HG03159 (cell line): ENCODE data around the gene FITM1.
A peak's percentile ranks its signal among the peaks of the same experiment; 100 is the strongest.

Experiments used
- ATAC-seq: cut with Tn5 transposase; IDR thresholded peaks from one replicate; pipeline ENCODE4 v1.9.1; 2021; ENCODE audit warnings: mild to moderate bottlenecking, moderate library complexity; ENCODE audit not compliant: unreplicated experiment

FITM1 gene

DNA sequence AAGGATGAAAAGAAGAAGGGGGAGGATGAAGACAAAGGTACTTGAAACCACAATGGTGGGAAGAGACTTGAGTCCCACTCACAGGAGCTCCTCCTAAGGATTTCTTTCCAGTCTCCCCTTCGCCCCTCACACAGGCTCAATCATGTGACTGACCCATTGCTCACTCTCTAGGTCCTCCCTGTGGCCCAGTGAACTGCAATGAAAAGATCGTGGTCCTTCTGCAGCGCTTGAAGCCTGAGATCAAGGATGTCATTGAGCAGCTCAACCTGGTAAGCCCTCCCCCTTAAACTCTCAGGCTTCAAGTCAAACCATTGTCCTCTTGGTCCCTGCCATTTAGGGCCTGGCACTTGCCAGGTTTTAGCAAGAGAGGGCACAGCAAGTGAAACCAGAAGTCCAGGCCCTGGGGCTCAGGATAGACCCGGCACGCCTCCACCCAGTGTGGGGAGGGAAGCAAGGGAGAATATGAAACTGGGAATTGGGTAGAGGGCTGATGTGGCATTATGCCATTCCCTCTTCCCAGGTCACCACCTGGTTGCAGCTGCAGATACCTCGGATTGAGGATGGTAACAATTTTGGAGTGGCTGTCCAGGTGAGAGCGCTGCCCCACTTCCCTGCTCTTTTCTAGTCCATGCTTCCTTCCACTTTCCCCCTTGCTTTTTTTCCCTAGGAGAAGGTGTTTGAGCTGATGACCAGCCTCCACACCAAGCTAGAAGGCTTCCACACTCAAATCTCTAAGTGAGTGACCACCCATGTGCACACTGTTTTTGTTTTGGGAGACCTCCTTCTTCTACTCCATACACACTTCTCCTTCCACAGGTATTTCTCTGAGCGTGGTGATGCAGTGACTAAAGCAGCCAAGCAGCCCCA lies 7.3 kb downstream of the FITM1 start:
- ATAC-seq: no peak

DNA sequence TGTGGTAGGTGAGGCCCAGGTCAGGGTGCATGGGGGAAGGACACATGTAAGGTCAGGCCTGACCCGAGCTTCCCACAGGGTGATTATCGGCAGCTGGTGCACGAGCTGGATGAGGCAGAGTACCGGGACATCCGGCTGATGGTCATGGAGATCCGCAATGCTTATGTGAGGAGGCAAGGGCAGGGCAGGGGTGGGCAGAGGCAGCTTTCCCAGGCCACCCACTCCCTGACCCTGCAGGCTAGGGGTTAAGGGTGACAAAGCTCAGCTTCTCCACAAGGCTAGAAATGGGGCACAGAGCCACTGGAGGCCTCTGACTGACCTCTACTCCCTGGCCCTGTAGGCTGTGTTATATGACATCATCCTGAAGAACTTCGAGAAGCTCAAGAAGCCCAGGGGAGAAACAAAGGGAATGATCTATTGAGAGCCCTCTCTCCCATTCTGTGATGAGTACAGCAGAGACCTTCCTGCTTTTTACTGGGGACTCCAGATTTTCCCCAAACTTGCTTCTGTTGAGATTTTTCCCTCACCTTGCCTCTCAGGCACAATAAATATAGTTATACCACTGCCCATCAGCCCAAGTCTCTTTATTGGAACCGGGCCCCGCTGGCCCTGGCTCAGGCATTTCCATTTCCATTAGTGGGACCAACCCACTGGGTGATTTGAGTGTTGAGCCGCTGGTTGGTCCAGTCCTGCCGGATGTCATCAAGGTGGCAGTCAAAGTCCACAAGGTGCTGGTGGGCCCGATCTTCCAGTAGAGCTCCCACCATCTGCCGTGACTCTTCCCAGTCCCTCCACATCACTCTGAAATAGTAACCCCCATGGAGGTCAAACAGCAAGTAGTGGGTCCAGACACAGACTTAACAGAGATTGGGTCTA lies 8.2 kb downstream of the FITM1 start:
- no peak for ATAC-seq

DNA sequence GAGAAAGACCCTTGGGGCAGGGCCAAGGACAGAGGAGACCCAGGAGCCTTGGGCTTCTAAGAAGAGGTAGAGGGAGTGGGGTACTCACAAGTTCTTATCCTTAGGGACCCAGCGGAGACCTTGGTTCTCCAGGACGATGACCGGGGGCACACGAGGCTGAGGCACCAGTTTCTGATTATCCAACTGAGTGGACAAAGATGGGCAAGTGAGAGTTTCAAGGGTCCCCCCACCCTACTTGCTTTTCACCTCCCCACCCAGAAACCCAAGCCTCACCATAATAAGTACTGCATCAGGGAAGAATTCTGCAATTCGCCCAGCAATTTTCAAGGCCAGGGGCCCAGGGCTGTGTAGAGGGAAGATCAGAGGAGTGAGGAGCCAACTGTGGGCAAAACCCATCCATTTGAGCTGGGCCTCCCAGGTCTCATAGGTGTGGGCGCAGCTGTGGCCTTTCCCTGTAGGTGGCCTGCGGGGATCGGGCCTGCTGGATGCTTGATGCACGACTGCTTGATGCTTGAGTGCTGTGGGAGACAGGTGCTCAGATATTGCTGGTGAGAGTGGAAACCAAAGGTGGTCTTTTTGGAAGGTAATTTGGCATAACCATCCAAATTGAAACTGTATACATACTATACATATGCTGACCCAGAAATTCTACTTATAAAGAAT lies 8.9 kb downstream of the FITM1 start:
- ATAC-seq: no peak

DNA sequence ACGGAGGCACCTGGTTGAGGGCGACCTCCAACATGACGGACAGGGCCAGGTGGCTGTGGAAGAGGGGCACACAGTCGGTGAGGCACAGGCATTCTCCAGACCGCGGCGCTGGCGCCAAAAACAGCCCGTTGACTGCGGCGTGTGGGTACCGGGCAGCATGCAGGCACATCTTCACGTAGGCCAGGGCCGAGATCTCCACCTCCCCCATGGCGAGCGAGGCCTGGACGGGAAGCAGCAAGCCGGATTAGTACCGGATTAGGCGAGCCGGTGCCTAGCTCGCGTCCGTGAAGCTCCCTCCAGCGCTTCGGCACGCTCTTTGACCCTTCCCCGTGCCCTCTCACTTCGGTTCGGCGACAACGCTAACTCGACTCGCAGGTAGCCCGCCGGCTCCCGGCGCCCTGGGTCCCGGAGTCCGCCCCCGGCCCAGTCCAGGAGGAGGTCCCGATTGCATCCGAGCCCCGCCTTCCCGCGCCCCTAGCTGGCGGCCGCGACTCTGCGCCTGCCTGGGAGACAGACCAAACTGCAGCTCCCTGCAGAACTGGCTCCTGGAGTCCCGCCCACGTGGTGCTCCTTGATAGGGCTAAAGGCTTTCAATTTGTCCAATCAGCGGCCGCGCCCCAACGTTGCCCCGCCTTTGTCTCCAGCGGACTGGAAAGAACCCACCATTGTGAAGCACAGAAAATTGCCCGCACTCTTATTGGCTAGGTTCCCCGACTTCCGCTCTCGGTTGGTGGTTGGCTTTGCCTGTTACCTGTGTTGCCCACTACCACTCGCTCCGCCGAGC lies 10.8 kb downstream of the FITM1 start, which contains the start of gene EMC9:
Gene EMC9, minus strand, starts transcription at position 495 of the 784 bp plus-strand sequence. Its CDS starts 287 bp downstream, at position 208.
- peak; percentile 77 for ATAC-seq

DNA sequence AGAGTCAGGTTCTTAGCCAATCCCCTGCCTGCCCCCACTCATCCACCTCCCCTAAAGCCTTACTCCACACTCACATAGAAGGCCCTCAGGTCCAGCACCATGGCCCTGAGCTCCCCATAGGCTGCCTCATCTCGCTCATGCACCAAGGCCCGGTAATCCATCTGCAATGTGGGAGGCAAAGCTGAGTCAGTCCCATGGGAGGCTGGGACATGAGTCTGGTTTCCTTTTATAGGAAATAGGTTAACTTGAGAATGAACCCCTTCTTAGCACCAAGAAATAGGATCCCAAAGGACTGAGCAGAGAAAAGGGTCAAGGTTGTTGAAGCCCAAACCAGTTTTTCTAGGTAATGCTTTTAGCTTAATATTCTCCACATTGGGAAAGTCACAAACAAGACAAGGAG lies 13.1 kb downstream of the FITM1 start:
- ATAC-seq: no peak

- no peak for ATAC-seq
These were observed 14.0 kb downstream of the FITM1 start for GRCh38 chr14:24144451-24144850.

- no peak for ATAC-seq
These were observed 14.8 kb downstream of the FITM1 start for GRCh38 chr14:24145219-24145618.

GRCh38 chr14:24145690-24146452 lies 15.4 kb downstream of the FITM1 start:
- ATAC-seq: no peak

DNA sequence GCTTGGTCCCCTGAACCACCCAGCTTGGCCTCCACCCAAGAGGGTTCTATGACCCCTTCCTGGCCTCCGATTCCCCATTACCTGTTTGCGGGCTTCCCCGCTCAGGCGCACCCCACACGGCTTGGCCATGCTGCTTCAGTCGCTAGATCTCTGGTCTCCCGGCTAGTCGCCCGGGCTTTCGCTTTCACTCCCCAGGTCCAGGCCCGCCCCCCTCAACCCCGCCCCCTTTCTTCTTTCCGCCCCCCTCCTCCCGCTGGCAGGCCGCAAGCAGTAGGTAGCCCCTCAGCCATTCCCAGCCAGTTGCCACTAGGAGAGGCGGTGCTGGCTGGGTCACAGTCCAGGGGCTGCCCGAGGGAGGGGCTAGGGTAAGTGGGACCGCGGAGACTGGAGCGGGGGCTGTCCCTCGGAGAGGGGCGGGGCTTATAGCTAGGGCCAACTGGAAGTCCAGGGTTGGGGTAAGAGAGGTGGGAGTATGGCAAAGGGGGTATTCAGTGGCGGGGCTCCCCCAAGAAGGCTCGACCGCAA lies 16.1 kb downstream of the FITM1 start, which contains the start of gene PSME2:
Gene PSME2, minus strand, starts transcription at position 158 of the 525 bp plus-strand sequence. Its CDS starts 29 bp downstream, at position 129.
- ATAC-seq: peak; percentile 48

- peak; percentile 82 for ATAC-seq
These were observed 16.7 kb downstream of the FITM1 start, which contains the start of gene RNF31 for GRCh38 chr14:24146978-24147760. TSS of gene RNF31 (plus strand) at chr14:24147498. CDS start at chr14:24147699, 201 bp downstream.

- no peak for ATAC-seq
These were observed 17.4 kb downstream of the FITM1 start for GRCh38 chr14:24147761-24148428.

GRCh38 chr14:24149302-24149969 lies 19.0 kb downstream of the FITM1 start:
- ATAC-seq: no peak

- ATAC-seq: no peak
These were observed 19.6 kb downstream of the FITM1 start for GRCh38 chr14:24150061-24150460.

GRCh38 chr14:24150567-24150966 lies 20.1 kb downstream of the FITM1 start:
- ATAC-seq: no peak

DNA sequence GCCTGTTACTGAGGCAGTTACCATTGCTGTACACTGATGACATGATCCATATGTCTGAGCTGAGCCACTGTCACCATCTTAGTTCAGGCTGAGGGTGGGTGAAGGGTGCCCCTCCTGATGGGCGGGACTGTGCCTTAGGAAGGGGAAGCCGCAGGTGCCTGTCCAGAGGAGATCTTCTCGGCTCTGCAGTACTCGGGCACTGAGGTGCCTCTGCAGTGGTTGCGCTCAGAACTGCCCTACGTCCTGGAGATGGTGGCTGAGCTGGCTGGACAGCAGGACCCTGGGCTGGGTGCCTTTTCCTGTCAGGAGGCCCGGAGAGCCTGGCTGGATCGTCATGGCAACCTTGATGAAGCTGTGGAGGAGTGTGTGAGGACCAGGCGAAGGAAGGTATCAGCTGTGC lies 20.5 kb downstream of the FITM1 start:
- ATAC-seq: no peak

GRCh38 chr14:24151404-24152080 lies 21.1 kb downstream of the FITM1 start:
- ATAC-seq: no peak

- no peak for ATAC-seq
These were observed 24.6 kb downstream of the FITM1 start for GRCh38 chr14:24155100-24155499.
